Glutamatergic neuron (in vitro differentiated cells): ENCODE results near the gene GSKIP. TPM values are rescaled to one million over a fixed set of nuclear protein-coding genes. Genes with fewer than 3 reads are reported as not detected.
A peak's percentile ranks its signal among the peaks of the same experiment; 100 is the strongest.

Source experiments
- DNase-seq: peaks from one replicate; pipeline ENCODE4 v3.0.0; 2022
- H3K27ac Mint-ChIP-seq: one replicate; pipeline ENCODE4 v1.8.0; 2020; ENCODE audit warnings: mild to moderate bottlenecking, mixed read lengths, inconsistent platforms; ENCODE audit not compliant: unreplicated experiment
- H3K27me3 Mint-ChIP-seq: one replicate; pipeline ENCODE4 v1.8.0; 2020; ENCODE audit warnings: mild to moderate bottlenecking, moderate library complexity, mixed read lengths, inconsistent platforms; ENCODE audit not compliant: unreplicated experiment
- H3K36me3 Mint-ChIP-seq: one replicate; pipeline ENCODE4 v1.8.0; 2020; ENCODE audit warnings: mild to moderate bottlenecking, mixed read lengths, inconsistent platforms; ENCODE audit not compliant: unreplicated experiment
- H3K4me1 Mint-ChIP-seq: one replicate; pipeline ENCODE4 v1.8.0; 2020; ENCODE audit warnings: mild to moderate bottlenecking, low read depth, mixed read lengths, inconsistent platforms; ENCODE audit not compliant: unreplicated experiment
- H3K4me3 Mint-ChIP-seq: one replicate; pipeline ENCODE4 v1.8.0; 2020; ENCODE audit warnings: mild to moderate bottlenecking, mixed read lengths, inconsistent platforms; ENCODE audit not compliant: unreplicated experiment
- H3K9me3 Mint-ChIP-seq: one replicate; pipeline ENCODE4 v1.8.0; 2020; ENCODE audit warnings: mild to moderate bottlenecking, moderate library complexity, mixed read lengths, inconsistent platforms; ENCODE audit not compliant: unreplicated experiment
- total RNA-seq: library from RNA; stranded (reverse); fragmentation: NEBNext Ultra II Directional; extraction: Animal tissue kit (Norgen Biotek cat#: 25700); gene quantifications from one replicate; pipeline ENCODE4 v1.2.1, GENCODE V29; 2021; ENCODE audit not compliant: unreplicated experiment
- TF ChIP-seq, protein P1 (sequence below): fragments of 200-600 bp; sonication (generic); IDR thresholded peaks from one replicate; pipeline ENCODE4 v1.5.0; 2021; ENCODE audit not compliant: partially characterized antibody, unreplicated experiment

The GSKIP gene
- total RNA-seq, 1 donor from 2014 or later: 24.8 TPM

DNA sequence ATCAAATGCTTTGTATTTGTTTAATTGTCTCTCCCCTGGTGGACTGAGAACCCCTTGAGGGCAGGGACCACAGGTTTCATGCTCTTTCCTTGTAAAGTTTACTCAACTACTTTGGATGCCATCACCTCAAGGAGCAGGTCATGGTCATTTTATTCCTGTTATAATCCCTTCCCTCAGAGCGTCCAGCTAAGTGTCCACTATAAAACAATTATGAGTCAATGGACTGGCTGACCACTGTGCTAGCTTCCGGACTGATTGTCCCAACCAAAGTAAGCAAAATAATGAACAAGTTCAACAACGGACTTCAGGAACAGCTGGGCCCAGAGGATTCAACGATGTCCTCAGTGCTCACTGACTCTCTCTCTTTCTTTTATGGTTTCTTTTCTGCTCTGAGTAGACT is 46.8 kb downstream of the GSKIP start:
- Mint-ChIP-seq H3K9me3 (no peaks in the 10 kb centered on the region), H3K4me3 (no peak overlapping the region), H3K4me1 (no peaks in the 10 kb centered on the region), H3K36me3 (no peaks in the 10 kb centered on the region), H3K27me3 (no peaks in the 10 kb centered on the region), H3K27ac (no peak overlapping the region)
- TF ChIP-seq, protein P1, sequence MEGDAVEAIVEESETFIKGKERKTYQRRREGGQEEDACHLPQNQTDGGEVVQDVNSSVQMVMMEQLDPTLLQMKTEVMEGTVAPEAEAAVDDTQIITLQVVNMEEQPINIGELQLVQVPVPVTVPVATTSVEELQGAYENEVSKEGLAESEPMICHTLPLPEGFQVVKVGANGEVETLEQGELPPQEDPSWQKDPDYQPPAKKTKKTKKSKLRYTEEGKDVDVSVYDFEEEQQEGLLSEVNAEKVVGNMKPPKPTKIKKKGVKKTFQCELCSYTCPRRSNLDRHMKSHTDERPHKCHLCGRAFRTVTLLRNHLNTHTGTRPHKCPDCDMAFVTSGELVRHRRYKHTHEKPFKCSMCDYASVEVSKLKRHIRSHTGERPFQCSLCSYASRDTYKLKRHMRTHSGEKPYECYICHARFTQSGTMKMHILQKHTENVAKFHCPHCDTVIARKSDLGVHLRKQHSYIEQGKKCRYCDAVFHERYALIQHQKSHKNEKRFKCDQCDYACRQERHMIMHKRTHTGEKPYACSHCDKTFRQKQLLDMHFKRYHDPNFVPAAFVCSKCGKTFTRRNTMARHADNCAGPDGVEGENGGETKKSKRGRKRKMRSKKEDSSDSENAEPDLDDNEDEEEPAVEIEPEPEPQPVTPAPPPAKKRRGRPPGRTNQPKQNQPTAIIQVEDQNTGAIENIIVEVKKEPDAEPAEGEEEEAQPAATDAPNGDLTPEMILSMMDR: no peak
- DNase-seq: no peak

DNA sequence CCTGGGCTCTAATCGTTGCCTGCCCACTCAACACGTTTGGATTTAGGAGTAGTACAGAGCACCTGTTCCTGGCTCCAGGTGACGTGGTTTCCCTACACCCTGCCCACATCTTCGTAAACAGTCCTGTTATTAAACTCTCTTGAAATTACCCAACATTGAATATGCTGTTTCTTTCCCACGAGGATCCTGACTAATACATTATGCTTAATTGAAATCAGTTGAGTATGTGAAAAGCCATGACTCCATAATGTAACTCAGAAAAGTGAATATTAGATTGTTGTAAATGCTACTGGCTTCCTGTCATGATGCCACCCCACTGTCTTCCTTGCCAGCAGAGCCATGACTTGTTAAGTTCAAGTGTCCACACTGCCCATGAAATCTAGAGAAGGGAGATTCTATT is 50.2 kb downstream of the GSKIP start:
- no peak overlapping the region for H3K4me3 Mint-ChIP-seq
- DNase-seq: no peak
- H3K9me3 Mint-ChIP-seq: no peaks in the 10 kb centered on the region
- no peaks in the 10 kb centered on the region for H3K36me3 Mint-ChIP-seq
- no peaks in the 10 kb centered on the region for H3K27me3 Mint-ChIP-seq
- H3K27ac Mint-ChIP-seq: no peak overlapping the region
- TF ChIP-seq, protein P1: no peak
- no peaks in the 10 kb centered on the region for H3K4me1 Mint-ChIP-seq

DNA sequence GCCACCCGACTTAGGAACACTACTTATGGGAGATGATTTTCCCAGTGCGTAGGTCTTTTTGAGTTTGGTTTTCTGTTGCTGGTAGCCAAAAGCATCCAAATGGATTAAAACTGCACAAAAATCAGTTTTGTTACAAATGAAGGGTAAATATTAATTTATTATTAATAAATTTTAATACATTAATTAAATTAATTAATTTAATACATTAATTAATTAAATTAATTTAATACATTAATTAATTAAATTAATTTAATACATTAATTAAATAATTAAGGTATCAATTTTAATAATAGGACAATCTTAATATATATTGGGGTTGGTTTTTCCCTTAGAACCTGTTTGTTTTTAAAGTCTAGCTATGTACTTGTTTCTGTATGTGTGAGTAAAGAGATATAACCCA is 52.2 kb downstream of the GSKIP start:
- Mint-ChIP-seq H3K4me3 (no peak overlapping the region), H3K27me3 (no peaks in the 10 kb centered on the region), H3K36me3 (no peaks in the 10 kb centered on the region), H3K4me1 (no peaks in the 10 kb centered on the region), H3K27ac (no peak overlapping the region), H3K9me3 (no peaks in the 10 kb centered on the region)
- TF ChIP-seq, protein P1: no peak
- no peak for DNase-seq

DNA sequence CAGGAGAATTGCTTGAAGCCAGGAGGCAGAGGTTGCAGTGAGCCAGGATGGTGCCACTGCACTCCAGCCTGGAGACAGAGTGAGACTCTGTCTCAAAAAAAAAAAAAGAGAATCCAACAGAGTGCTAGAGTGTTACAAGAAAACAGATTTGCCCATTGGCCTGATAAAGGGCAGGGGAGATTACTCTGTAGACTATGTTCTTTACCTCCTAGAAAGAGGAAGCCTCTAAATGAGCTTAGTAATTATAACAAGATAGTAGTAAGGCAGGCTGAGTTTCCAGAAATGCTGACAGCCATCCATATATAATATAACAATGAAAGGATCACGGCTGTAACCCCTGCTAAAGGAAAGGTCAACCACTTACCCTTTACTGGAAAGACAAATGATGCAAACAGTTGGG is 53.0 kb downstream of the GSKIP start:
- Mint-ChIP-seq H3K36me3 (no peaks in the 10 kb centered on the region), H3K4me1 (no peaks in the 10 kb centered on the region), H3K27ac (no peak overlapping the region), H3K27me3 (no peaks in the 10 kb centered on the region), H3K4me3 (no peak overlapping the region), H3K9me3 (no peaks in the 10 kb centered on the region)
- TF ChIP-seq, protein P1: no peak
- no peak for DNase-seq

DNA sequence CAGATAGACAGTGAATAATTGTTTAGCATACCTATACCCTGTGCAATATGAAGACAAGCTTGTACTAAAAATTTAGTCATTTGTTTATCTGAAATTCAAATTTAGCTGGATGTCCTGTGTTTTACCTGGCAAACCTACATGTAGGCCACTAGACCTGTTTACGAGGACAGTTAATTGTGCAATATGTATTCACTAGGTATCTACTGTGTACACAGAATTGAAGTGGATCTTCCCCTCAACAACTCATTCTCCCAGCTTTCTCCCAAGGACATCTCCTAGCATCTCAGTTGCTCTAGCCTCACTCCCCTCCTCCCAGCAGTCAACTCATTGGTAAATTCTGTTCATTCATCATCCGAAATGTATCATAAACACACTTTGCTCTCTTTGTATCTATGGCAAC is 53.9 kb downstream of the GSKIP start:
- Mint-ChIP-seq H3K27me3 (no peaks in the 10 kb centered on the region), H3K4me1 (no peaks in the 10 kb centered on the region), H3K36me3 (no peaks in the 10 kb centered on the region), H3K27ac (no peak overlapping the region), H3K9me3 (no peaks in the 10 kb centered on the region), H3K4me3 (peak overlapping the region; percentile 0)
- no peak for DNase-seq
- TF ChIP-seq, protein P1: no peak
